DMS153 treated with DMSO at 0.1 percent for 48 hours (cell line): ENCODE data around the gene PLEKHA4.
"Not testable (repeated sequence)": the region's sequence is repeated elsewhere in the genome, so short reads cannot be mapped to it uniquely, and the experiment has no call there.

Experiments
- DNase-seq: peaks from one replicate; lab custom pipeline; 2025; ENCODE audit not compliant: unreplicated experiment; lab: John Stamatoyannopoulos, UW

The PLEKHA4 gene

GRCh38 chr19:48868114-48868886 lies at the start of gene PLEKHA4:
Gene PLEKHA4, minus strand, starts transcription at chr19:48868617. Its CDS starts 997 bp downstream, at chr19:48867620.
- DNase-seq = no peak

DNA sequence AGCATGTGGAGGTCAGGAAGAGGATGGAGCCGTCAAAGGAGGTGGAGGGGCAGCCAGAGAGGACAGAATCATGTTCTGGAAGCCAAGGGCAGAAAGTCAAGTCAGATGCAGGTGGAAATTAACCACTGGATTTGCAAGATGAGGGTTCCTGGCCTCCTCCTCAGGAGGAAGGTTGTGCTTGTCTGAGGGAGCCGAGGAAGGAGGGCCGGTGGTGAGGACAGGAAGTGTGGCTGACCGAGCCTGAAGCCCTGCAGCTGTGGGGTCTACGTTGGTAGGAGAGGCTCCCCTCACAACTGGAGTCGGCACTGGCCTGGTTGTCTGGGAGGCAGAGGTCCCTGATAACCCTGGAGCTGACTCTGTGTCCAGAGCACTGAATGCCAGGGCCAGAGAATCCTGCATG lies 49.7 kb upstream of the PLEKHA4 start:
- no peak for DNase-seq

GRCh38 chr19:48915757-48916156 lies 47.3 kb upstream of the PLEKHA4 start:
- peak; percentile 31 for DNase-seq

- no peak for DNase-seq
Measured at GRCh38 chr19:48914181-48914580, 45.8 kb upstream of the PLEKHA4 start.

DNA sequence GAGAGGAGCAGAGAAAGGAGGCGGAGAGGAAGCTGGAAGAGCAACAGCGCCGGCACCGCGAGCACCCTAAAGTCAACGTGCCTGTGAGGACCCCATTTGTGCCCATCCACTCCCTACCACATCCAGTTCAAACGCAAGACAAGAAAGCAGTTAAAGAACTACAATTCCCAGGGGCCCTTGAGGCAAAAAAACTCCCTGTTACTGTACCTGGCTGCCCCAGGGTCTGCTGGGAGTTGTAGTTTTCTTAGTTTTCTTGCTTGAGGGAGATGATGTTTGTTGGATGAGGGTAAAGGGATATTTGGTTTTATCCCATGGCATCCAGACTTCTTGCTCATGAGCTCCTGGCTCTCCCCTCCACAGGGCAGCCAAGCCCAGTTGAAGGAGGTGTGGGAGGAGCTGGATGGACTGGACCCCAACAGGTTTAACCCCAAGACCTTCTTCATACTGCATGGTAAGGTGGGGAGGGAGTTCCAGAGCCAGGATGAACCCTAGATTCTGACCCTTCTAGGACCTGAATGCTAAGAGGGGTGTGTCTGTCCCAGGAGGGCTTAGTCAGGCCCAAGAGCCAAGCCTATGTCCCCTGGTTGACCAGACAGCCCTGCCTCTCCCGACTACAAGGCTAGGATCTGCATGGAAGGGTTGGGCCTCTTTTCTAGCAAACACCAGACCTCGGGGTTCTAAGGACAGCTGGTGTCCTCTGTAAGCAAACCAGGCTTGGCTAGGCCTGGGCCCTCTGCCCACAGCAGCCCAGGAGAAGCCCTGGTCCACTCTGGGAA lies 44.9 kb upstream of the PLEKHA4 start:
- peak; percentile 7 for DNase-seq

DNA sequence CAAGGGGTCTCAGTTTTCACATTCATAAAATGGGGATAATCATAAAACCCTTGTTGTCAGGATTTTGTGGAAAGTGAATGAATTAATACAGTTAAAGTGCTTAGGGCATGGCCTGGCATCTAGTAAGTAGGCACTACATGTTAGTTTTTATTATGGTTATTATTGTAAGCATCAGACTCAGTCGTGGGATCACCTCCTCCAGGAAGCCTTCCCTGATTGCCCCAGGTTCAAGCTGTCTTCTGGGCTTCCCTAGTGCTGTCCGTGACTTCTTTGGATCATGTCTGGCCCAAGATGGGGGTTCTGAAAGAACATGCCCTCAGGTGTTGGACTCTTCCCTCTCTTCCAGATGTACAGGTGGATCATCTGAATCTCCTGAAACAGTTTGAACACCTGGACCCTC lies 42.4 kb upstream of the PLEKHA4 start:
- DNase-seq = no peak

- DNase-seq = not testable (repeated sequence)
Measured at GRCh38 chr19:48909424-48910077, 41.1 kb upstream of the PLEKHA4 start.

DNA sequence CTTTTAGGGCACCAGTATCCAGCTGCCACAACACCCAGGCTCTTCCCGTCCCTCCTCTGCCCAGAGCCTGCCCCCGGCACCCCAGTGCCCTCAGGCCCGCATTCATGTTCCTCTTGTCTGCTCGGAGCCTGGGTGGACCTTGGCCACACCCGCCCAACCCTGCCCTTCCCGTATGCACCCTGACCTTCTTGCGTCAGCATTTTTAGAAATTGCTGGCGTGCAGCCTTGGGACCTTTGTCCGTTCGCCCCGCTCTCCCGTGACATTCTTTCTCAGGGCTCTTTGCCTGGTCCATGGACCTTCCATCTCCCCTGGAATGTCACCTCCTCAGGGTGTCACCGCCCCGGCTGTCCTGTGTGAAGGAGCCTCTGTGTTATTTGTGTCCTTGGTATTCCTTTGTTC lies 39.3 kb upstream of the PLEKHA4 start:
- no peak for DNase-seq

DNA sequence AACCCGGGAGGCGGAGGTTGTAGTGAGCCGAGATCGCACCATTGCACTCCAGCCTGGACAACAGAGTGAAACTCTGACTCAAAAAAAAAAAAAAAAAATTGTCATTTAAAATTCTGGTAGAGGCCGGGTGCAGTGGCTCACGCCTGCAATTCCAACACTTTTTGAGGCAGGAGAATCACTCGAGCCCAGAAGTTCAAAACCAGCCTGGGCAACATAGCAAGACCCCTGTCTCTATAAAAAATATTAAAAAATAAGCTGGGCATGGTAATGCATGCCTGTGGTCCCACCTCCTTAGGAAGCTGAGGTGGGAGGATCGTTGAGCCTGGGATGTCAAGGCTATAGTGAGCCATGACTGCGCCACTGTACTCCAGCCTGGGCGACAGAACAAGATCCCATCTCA lies 37.9 kb upstream of the PLEKHA4 start:
- no peak for DNase-seq

DNA sequence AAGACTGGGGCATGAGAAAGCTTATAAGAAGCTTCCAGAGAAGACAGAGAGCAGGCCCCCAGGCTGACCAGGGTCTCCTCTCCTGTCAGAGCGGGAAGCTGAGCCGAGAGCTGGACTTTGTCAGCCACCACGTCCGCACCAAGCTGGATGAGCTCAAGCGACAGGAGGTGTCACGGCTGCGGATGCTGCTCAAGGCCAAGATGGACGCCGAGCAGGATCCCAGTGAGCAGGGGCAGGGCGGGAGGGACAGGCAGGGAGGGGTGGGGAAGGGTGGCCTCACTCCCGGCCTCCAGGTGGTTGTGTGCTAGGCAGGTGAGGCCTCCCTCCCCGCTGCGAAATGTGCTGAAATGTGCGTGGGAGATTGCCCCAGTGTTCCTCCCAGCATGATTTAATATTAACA lies 37.2 kb upstream of the PLEKHA4 start:
- no peak for DNase-seq

DNA sequence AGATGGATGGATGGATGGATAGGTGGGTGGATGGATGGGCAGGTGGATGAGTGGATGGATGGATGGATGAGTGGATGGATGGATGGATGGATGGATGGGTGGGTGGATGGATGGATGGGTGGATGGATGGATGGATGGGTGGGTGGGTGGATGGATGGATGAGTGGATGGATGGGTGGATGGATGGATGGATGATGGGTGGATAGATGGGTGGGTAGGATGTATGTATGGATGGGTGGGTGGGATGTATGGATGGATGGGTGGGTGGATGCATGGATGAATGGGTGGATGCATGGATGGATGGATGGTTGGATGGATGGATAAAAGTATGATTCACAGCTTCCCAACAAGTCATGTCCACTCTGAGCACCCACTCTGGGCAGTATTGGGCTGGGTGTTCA lies 35.4 kb upstream of the PLEKHA4 start:
- not testable (repeated sequence) for DNase-seq

GRCh38 chr19:48902291-48902690 lies 33.9 kb upstream of the PLEKHA4 start:
- not testable (repeated sequence) for DNase-seq

GRCh38 chr19:48900477-48901406 lies 32.3 kb upstream of the PLEKHA4 start:
- DNase-seq = no peak

DNA sequence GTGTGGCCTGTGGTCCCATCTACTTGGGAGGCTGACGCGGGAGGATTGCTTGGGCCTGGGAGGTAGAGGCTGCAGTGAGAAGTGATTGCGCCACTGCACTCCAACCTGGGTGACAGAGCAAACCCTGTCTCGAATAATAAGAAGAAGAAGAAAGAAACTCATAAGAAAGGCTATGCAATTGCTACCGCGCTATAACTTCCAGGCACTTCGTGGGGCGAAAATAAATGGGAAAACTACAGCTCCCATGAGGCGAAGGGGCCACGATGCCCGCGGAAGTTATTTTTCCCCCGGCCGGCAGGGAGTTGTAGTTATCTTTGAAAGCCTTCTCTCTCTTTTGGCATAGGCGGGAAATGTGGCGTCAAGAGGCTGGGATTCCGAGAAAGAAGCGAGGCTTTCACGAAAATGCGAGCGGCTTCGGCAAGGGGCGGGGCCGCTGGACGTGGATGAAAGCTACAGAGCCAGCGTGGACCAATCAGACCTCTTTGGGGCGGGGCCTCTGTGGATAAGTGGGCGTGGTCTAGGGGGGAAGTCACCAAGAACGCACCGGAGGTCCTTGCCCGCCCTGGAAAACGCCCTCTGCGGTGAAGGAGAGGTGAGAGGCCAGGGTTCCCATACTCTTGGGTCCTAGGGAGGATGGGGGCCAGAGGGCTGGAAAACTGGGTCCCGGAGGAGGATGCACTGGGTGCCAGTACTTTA lies 31.5 kb upstream of the PLEKHA4 start, which contains the start of gene NUCB1:
Gene NUCB1, plus strand, starts transcription at position 532 of the 696 bp plus-strand sequence. CDS start 485 bp downstream, outside the sequence.
- peak; percentile 99 for DNase-seq

DNA sequence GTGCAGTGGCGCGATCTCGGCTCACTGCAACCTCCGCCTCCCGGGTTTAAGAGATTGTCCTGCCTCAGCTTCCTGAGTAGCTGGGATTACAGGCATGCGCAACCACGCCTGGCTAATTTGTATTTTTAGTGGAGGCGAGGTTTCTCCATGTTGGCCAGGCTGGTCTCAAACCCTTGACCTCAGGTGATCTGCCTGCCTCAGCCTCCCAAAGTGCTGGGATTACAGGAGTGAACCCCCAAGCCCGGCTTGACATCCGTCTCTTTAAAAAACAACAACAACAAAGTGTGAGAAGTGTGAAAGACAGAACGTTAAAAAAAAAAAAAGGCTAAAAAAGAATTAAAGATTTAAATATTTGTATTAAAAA lies 31.0 kb upstream of the PLEKHA4 start:
- DNase-seq = not testable (repeated sequence)

- DNase-seq = no peak
Measured at GRCh38 chr19:48897181-48897580, 28.8 kb upstream of the PLEKHA4 start.

DNA sequence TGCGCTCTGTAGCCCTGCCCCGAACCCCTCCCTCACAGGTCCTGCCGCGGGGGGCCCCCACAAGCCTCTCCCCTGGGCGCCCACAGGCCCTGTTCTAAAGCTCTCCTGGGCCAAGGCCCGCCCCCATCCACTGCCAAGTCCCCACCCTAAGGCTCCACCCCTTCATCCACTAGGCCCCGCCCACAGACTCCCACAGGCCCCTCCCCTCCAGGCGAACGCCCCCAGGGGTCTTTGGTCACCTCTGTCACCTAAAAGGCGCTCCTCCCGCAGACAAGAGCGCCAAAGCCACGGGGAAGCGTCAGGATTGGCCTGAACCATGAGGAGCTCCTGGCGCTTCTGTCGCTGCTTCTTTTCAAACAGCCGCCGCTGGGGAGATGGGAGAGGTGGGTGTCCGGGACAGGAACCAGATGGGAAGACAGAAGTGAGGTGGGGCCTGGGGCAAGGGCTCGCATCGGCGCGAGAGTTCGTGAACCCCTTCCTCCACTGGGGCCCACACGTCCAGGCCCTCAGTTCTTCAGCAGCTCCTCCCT lies 27.8 kb upstream of the PLEKHA4 start:
- DNase-seq = no peak

DNA sequence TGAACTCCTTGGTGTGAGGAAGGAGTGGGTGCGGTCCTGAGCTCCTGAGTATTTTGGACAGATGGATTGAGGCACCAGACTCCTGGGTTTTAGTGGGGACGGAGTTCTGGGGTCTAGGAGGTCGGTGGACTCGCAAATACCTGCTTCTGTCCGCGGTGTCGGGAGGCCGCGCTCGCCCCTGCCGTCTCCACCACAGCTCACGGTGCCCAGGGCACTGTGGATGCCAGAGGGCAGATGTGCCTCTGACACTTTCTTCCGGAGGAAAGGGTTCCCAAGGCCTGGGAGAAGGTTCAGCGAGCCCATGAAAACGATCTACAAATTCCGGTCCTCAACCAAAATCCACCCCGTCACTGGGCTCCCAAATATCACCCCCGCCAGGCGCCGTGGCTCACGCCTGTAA lies 26.8 kb upstream of the PLEKHA4 start:
- DNase-seq = no peak

DNA sequence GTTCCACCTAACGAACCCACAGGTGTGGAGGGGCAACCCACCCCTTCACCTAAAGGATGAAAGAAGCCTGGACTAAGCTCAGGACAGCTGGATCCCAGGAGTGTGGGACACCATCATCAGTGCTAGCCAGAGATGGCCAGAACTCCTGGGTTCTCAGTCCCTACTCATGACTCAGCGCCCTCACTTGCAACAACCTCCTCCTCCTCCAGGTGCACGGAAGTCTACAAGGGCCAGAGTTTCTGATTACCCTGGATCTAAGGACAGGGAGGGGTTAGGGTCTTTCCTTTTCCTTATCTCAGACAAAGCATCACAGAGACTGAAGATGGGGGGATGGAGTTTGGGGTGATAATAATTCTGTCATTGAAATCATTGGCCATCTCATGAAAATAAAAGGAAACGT lies 22.1 kb upstream of the PLEKHA4 start:
- DNase-seq = no peak

DNA sequence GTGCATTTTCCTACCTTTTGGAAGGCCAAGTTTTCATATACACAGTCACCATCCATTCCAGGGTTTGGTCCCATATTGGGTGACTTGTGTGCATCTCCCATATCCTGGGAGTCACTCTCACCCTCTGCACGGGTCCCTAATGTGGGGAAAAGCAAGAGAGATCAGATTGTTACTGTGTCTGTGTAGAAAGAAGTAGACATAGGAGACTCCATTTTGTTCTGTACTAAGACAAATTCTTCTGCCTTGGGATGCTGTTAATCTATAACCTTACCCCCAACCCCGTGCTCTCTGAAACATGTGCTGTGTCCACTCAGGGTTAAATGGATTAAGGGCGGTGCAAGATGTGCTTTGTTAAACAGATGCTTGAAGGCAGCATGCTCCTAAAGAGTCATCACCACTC lies 21.1 kb upstream of the PLEKHA4 start:
- DNase-seq = not testable (repeated sequence)
